ENCODE measurements around the gene CHPF. TPM values are rescaled to one million over a fixed set of nuclear protein-coding genes. Genes with fewer than 3 reads are reported as not detected.

CHPF gene
- total RNA-seq, 2 experiments from 2014 or later: 24.1 to 33.0 TPM

GRCh38 chr2:219592736-219593135, 49.1 kb upstream of the CHPF start:
- POLR2A ChIA-PET: no interaction called here
- TF ChIP-seq, protein P1, sequence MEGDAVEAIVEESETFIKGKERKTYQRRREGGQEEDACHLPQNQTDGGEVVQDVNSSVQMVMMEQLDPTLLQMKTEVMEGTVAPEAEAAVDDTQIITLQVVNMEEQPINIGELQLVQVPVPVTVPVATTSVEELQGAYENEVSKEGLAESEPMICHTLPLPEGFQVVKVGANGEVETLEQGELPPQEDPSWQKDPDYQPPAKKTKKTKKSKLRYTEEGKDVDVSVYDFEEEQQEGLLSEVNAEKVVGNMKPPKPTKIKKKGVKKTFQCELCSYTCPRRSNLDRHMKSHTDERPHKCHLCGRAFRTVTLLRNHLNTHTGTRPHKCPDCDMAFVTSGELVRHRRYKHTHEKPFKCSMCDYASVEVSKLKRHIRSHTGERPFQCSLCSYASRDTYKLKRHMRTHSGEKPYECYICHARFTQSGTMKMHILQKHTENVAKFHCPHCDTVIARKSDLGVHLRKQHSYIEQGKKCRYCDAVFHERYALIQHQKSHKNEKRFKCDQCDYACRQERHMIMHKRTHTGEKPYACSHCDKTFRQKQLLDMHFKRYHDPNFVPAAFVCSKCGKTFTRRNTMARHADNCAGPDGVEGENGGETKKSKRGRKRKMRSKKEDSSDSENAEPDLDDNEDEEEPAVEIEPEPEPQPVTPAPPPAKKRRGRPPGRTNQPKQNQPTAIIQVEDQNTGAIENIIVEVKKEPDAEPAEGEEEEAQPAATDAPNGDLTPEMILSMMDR (conservative IDR thresholded peaks at IDR 0.05; ENCODE audit: low read length): no peak
- no peak for TF ChIP-seq EZH2phosphoT487 (IDR thresholded peaks at IDR 0.05; ENCODE audit: borderline replicate concordance, low read depth, low read length)
- Histone ChIP-seq H3K36me3 (ENCODE audit: insufficient read depth, low read length) (no peaks in the 10 kb centered on the region), H3K9me2 (ENCODE audit: insufficient read depth, low read length) (no peaks in the 10 kb centered on the region), H3K27ac (ENCODE audit: low read depth, low read length, poor library complexity, severe bottlenecking) (no peak overlapping the region), H2AFZ (ENCODE audit: low read length) (no peak overlapping the region), H3K9me3 (ENCODE audit: low read length) (no peaks in the 10 kb centered on the region), H3K4me1 (ENCODE audit: insufficient read depth, low read length, poor library complexity, severe bottlenecking) (peaks cover 7% of the 10 kb centered on the region), H3K79me2 (ENCODE audit: insufficient read depth, low read depth, low read length) (no peaks in the 10 kb centered on the region), H3K4me3 (ENCODE audit: low read depth, low read length, poor library complexity, severe bottlenecking) (no peak overlapping the region), H3K4me2 (ENCODE audit: low read length) (no peak overlapping the region), H4K20me1 (ENCODE audit: insufficient read depth, low read length) (no peaks in the 10 kb centered on the region)
- DNase-seq (ENCODE audit: low spot score): no peak
- CTCF ChIA-PET (ENCODE audit: unreplicated experiment): no interaction called here
- BruUV-seq (replicated peaks): no TSS peak
- intact Hi-C loops (cut with micrococcal nuclease; ENCODE audit: unreplicated experiment): no loop called here

GRCh38 chr2:219591091-219591490, 47.5 kb upstream of the CHPF start:
- ChIA-PET CTCF (ENCODE audit: unreplicated experiment) (no interaction called here), POLR2A (interaction anchor here (0.7 kb wide), 1 partner anchor 1100 kb away, joined by 4 read pairs; no protein-coding TSS in a partner anchor)
- Histone ChIP-seq H3K4me1 (ENCODE audit: insufficient read depth, low read length, poor library complexity, severe bottlenecking) (no peaks in the 10 kb centered on the region), H3K4me2 (ENCODE audit: low read length) (no peak overlapping the region), H3K9me2 (ENCODE audit: insufficient read depth, low read length) (no peaks in the 10 kb centered on the region), H4K20me1 (ENCODE audit: insufficient read depth, low read length) (no peaks in the 10 kb centered on the region), H3K4me3 (ENCODE audit: low read depth, low read length, poor library complexity, severe bottlenecking) (no peak overlapping the region), H3K27ac (ENCODE audit: low read depth, low read length, poor library complexity, severe bottlenecking) (no peak overlapping the region), H3K9me3 (ENCODE audit: low read length) (no peaks in the 10 kb centered on the region), H3K79me2 (ENCODE audit: insufficient read depth, low read depth, low read length) (no peaks in the 10 kb centered on the region), H2AFZ (ENCODE audit: low read length) (no peak overlapping the region), H3K36me3 (ENCODE audit: insufficient read depth, low read length) (no peaks in the 10 kb centered on the region)
- no TSS peak for BruUV-seq (replicated peaks)
- intact Hi-C loops (cut with micrococcal nuclease; ENCODE audit: unreplicated experiment): no loop called here
- no peak for DNase-seq (ENCODE audit: low spot score)
- TF ChIP-seq, protein P1 (conservative IDR thresholded peaks at IDR 0.05; ENCODE audit: low read length): no peak
- TF ChIP-seq EZH2phosphoT487 (IDR thresholded peaks at IDR 0.05; ENCODE audit: borderline replicate concordance, low read depth, low read length): no peak

GRCh38 chr2:219581346-219581745, 37.7 kb upstream of the CHPF start:
- no peak overlapping the region for H3K4me2 ChIP-seq (ENCODE audit: low read length)
- H3K36me3 ChIP-seq (ENCODE audit: insufficient read depth, low read length): no peaks in the 10 kb centered on the region
- H2AFZ ChIP-seq (ENCODE audit: low read length): no peak overlapping the region
- no peak overlapping the region for H3K27ac ChIP-seq (ENCODE audit: low read depth, low read length, poor library complexity, severe bottlenecking)
- H3K4me3 ChIP-seq (ENCODE audit: low read depth, low read length, poor library complexity, severe bottlenecking): no peak overlapping the region
- no peaks in the 10 kb centered on the region for H3K79me2 ChIP-seq (ENCODE audit: insufficient read depth, low read depth, low read length)
- no peaks in the 10 kb centered on the region for H3K4me1 ChIP-seq (ENCODE audit: insufficient read depth, low read length, poor library complexity, severe bottlenecking)
- ChIA-PET POLR2A (interaction anchor here (0.5 to 2.1 kb wide), 2 partner anchors 14 to 129 kb away, joined by 4 to 5 read pairs; no protein-coding TSS in a partner anchor), CTCF (ENCODE audit: unreplicated experiment) (no interaction called here)
- H4K20me1 ChIP-seq (ENCODE audit: insufficient read depth, low read length): no peaks in the 10 kb centered on the region
- no peaks in the 10 kb centered on the region for H3K9me2 ChIP-seq (ENCODE audit: insufficient read depth, low read length)
- no peaks in the 10 kb centered on the region for H3K9me3 ChIP-seq (ENCODE audit: low read length)
- intact Hi-C loops (cut with micrococcal nuclease; ENCODE audit: unreplicated experiment): no loop called here
- BruUV-seq (replicated peaks): no TSS peak
- TF ChIP-seq, protein P1 (conservative IDR thresholded peaks at IDR 0.05; ENCODE audit: low read length): no peak
- TF ChIP-seq EZH2phosphoT487 (IDR thresholded peaks at IDR 0.05; ENCODE audit: borderline replicate concordance, low read depth, low read length): no peak
- DNase-seq (ENCODE audit: low spot score): no peak

Data from OCI-LY7 (cell line).